GM12874 (cell line): ENCODE results near the gene VWA5B2.

Source experiments
- TF ChIP-seq, protein P1 (sequence below): IDR thresholded peaks from 2 replicates; pipeline ENCODE4 v1.5.1; 2011; ENCODE audit warnings: low read depth, mild to moderate bottlenecking, control low read depth, low read length, moderate library complexity; ENCODE audit not compliant: insufficient read depth

Gene VWA5B2

DNA sequence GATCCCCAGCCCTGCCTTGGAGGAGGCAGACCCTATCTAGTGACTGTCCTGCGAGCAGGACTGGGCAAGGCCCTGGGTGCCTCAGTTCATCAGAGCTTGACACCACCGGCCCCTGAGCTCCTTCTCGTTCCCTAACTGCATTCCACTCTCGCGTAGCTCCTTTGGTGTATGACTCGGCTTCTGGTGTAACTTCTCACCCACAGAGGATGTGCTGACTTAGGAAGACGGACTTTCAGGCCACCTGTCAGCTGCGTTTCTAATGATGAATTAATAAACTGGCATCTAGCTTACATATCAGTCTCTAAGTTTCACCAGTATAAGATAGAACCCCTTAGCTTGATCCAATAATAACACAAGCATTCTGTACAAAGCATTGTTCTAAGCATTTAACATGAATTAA lies 25.9 kb upstream of the VWA5B2 start:
- TF ChIP-seq, protein P1, sequence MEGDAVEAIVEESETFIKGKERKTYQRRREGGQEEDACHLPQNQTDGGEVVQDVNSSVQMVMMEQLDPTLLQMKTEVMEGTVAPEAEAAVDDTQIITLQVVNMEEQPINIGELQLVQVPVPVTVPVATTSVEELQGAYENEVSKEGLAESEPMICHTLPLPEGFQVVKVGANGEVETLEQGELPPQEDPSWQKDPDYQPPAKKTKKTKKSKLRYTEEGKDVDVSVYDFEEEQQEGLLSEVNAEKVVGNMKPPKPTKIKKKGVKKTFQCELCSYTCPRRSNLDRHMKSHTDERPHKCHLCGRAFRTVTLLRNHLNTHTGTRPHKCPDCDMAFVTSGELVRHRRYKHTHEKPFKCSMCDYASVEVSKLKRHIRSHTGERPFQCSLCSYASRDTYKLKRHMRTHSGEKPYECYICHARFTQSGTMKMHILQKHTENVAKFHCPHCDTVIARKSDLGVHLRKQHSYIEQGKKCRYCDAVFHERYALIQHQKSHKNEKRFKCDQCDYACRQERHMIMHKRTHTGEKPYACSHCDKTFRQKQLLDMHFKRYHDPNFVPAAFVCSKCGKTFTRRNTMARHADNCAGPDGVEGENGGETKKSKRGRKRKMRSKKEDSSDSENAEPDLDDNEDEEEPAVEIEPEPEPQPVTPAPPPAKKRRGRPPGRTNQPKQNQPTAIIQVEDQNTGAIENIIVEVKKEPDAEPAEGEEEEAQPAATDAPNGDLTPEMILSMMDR: no peak

DNA sequence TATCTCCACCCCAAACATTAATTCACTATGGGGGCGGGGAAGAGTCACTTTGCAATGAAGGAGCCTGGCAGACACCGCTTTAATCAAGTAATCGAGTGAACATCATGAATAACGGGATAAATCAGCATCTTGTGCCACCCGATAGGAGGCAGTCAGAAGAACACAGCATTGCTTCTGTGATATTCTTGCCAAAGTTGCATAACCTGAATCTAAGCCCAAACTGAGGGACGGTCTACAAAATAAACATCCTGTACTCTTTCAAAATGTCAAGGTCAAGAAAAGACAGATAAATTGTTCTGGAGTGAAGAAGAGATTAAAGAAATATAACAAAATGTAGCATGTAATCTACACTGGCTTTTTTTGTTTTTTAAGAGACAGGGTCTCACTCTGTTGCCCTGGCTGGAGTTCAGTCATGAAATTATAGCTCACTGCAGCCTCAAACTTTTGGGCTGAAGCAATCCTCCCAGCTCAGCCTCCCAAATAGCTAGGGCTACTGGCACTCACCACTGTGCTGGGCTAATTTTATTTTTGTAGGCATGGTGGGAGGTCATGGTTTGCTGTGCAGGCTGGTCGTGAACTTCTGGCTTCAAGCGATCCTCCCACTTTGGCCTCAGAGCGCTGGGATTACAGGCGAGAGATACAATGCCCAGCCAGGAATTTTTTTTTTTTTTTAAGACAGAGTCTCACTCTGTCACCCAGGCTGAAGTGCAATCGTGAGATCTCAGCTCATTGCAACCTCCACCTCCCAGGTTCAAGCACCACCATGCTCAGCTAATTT lies 20.1 kb upstream of the VWA5B2 start:
- TF ChIP-seq, protein P1: no peak

DNA sequence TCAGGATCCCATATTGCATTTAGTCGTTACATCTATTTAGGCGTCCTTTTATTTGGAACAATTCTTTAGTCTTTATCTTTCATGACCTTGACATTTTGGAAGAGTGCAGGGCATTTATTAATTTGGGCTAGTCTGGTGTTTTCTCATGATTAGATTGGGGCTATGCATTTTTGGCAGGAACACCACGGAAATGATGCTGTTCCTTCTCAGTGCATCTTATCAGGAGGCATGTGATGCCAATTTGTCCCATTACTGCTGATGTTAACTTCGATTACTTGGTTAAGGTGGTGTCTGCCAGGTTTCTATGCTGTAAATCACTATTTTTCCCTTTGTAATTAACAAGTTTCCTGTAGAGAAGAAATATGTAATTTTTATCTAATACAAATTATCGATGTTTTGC lies 18.1 kb upstream of the VWA5B2 start:
- TF ChIP-seq, protein P1: no peak

DNA sequence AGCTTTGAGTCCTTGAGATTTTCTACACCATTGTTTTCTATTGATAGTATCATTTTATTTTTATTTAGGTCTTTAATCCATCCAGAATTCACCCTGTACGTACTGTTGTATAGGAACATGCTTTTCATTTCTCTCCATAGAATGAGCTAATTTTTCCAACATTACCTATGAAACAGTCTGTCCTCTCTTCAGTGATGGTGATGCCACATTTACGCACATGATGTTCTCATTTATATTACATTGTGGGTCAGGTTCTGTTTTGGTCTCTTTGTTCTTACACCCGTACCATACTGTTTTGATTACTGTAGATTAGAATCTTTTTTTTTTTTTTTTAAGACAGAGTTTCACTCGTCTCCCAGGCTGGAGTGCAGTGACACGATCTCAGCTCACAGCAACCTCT lies 17.7 kb upstream of the VWA5B2 start:
- TF ChIP-seq, protein P1: no peak

DNA sequence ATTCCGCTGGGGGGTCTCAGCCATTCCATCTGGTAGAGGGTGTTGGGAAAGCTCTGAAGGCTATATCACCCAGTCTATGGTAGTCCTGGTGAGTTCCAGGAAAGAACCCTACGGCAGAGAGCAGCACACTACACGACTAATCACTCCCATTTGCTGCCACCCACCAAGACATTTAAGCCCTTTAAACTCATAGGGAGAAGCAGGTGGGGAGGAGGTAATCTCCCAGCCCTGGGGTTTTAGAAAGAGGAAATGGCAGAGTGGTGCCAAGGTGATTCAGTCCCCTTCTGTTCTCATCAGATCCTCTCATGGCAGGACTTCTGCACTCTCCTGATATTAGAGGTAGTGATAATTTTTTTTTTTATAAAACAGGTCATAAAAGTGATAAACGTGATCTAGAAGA lies 10.6 kb upstream of the VWA5B2 start:
- TF ChIP-seq, protein P1: no peak

DNA sequence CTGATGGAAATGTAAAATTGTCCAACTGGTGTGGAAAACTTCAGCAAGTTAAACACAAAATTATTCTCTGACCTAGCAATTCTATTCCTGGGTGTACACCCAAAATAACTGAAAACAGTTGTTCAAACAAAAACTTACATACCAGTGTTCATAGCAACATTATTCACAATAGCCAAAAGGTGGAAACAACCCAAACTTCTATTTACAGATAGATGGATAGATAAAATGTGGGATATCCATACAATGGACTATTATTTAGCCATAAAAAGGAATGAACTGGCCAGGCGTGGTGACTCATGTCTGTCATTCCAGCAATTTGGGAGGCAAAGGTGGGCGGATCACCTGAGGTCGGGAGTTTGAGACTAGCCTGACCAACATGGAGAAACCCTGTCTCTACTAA lies 6.9 kb upstream of the VWA5B2 start:
- TF ChIP-seq, protein P1: no peak

DNA sequence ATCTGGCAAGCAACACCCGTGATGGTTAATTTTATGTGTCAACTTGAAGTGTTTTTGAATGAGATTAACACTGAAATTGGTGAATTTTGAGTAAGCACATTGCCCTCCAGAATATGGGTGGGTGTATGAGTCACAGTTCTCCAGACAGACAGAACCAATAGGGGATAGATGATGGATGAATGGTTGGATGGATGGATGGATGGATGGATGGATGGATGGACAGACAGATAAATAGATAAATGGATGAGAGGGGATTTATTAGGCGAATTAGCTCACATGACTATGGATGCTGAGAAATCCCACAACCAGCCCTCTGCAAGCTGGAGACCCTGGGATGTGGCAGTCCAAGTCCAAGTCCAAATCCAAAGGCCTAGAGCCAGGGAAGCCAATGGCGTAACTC lies 5.4 kb upstream of the VWA5B2 start:
- TF ChIP-seq, protein P1: no peak
